Epithelial cell of esophagus (primary cell): ENCODE measurements around the gene PARP8.

Experiments used
- DNase-seq: peaks from one replicate; pipeline ENCODE4 v3.0.0; 2010; ENCODE audit warnings: low read depth
- H3K4me3 ChIP-seq: 2 replicates; pipeline ENCODE4 v1.5.1; 2011; ENCODE audit warnings: mild to moderate bottlenecking, low read length, control low read depth
- CTCF ChIP-seq: IDR thresholded peaks from 2 replicates; pipeline ENCODE4 v1.5.1; 2011; ENCODE audit warnings: low read depth, mild to moderate bottlenecking, low read length, control low read depth, inconsistent platforms; ENCODE audit not compliant: insufficient read depth; ENCODE audit errors: missing control alignments

Gene PARP8

DNA sequence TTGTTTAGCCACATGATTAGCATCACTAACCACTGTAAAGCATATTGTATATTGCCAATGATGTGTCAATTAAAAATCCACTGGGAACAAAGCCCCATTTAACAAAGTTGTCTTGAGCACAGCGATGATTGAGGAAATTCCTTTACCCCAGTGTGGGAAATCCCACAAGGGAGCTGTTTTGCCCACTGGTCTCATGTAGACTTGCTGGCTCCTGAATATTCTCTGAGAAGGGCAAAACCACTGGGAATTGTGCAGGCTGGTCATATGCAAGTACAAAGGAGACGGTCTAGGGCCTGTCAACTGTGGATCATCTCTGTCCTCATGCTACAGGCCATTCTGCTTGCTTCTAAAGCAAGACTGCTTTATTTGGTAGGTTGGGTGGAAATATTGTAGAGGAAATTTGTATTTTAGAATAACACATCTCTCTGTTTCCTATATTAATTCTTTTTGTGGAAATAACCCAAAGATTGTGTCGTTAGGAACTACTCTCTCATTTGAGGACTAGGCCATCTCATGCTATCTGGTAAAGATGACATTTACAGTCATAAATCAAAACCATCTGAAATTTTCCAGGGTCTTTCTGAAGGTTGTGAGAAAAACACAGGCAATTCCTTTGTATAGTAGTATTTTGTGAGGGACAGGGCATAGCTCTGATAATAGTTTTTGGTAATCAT, 60.2 kb downstream of the PARP8 start:
- H3K4me3 ChIP-seq = no peak overlapping the region
- no peak for DNase-seq
- no peak for TF ChIP-seq CTCF

GRCh38 chr5:50727149-50727496, 60.7 kb downstream of the PARP8 start:
- no peak for TF ChIP-seq CTCF
- H3K4me3 ChIP-seq = no peak overlapping the region
- peak; percentile 75 for DNase-seq

DNA sequence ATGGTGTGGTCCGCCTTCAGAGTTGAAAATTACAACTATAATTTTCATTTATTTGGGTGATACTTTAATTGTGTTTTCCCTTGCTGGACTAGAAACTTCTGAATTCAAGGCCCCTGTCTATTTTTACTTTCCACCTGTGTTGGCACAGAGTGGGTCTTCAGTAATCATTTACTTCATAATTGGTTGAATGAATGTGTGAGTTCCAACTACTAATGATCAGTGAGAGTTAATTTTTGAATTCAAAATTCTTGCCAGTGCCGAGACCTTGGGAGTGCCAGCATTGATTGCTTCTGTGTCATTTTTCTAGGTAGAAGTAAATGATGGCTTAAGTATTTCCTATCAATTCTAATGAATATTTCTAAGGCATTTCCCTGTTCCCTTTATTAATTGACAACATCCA, 61.4 kb downstream of the PARP8 start:
- H3K4me3 ChIP-seq = no peak overlapping the region
- no peak for TF ChIP-seq CTCF
- no peak for DNase-seq

DNA sequence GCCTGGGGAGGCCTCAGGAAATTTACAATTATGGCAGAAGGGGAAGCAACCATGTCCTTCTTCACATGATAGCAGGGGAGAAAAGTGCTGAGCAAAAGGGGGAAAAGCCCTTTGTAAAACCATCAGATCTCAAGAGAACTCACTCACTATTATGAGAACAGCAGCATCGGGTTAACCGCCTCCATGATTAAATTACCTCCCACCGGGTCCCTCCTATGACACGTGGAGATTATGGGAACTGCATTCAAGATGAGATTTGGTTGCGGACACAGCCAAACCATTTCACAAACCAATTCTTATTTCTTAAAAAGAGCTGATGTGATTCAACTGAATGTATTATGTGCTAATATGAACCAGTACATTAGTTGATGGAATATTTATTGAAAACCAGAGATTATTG, 63.9 kb downstream of the PARP8 start:
- DNase-seq = no peak
- no peak for TF ChIP-seq CTCF
- H3K4me3 ChIP-seq = no peak overlapping the region

DNA sequence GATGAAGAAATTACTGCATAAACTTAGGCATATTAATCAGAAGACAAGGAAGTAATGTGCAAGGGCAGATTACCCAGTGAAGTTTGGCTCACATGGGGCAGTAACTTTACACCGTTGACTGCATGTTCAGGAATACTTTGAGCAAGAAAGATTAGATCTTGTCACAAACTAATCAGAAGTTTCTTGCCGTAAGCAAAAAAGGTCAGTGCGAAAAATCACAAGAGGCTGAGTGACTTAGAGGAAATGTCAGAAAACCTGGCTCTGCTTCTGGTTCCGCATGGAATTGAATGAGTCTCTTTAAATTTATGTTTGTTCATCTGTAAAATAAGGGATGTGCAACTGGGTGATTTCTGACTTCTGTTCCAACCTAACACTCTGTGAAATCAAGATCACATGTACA, 64.4 kb downstream of the PARP8 start:
- no peak for DNase-seq
- no peak overlapping the region for H3K4me3 ChIP-seq
- no peak for TF ChIP-seq CTCF

GRCh38 chr5:50733741-50734140, 67.3 kb downstream of the PARP8 start:
- TF ChIP-seq CTCF = no peak
- no peak overlapping the region for H3K4me3 ChIP-seq
- no peak for DNase-seq

DNA sequence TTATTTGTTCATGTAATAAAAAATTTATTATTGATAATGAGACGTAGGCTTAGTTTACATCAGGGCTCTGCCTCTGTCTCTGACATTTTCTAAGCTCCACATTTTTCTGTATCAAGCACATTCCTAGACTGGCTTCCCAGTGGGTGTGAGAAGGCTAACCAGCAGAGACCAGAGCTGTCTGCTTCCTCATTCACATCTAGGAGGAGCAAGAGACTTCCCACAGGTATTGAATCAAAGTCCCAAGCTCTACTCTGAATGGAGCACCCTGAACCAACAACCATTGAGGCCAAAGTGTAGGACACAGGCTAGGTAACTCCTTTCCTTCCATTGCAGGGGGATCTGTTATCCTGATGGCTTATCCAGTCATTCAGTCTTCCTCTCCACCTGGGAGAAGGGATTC, 72.4 kb downstream of the PARP8 start:
- TF ChIP-seq CTCF = no peak
- DNase-seq = no peak
- no peak overlapping the region for H3K4me3 ChIP-seq
